ENCODE data around the gene SOX12. TPM values are rescaled to one million over a fixed set of nuclear protein-coding genes. Genes with fewer than 3 reads are reported as not detected.
"Not testable (repeated sequence)": the region's sequence is repeated elsewhere in the genome, so short reads cannot be mapped to it uniquely, and the experiment has no call there.

Gene SOX12
- total RNA-seq, 2 experiments from 2014 or later, result 12.8 to 13.0 TPM

- DNase-seq (no peak), ATAC-seq (no peak)
- Mint-ChIP-seq H3K27me3 (peaks cover 1% of the 10 kb centered on the region), H3K4me1 (ENCODE audit: low read depth) (peaks cover 21% of the 10 kb centered on the region), H3K9me3 (no peaks in the 10 kb centered on the region), H3K4me3 (no peak overlapping the region), H3K27ac (no peak overlapping the region), H3K36me3 (ENCODE audit: low read depth) (no peaks in the 10 kb centered on the region)
- no peak for TF ChIP-seq CTCF (IDR thresholded peaks at IDR 0.05)
- POLR2A ChIA-PET, result interaction anchor here (1.0 to 1.3 kb wide), 3 partner anchors 9 to 60 kb away, joined by 3 read pairs; no protein-coding TSS in a partner anchor
- CTCF ChIA-PET, result interaction anchor here (1.0 kb wide), 2 partner anchors 18 to 58 kb away, joined by 3 to 7 read pairs; no protein-coding TSS in a partner anchor
- intact Hi-C loops (cut with micrococcal nuclease), result no loop called here
These were observed 48.0 kb downstream of the SOX12 start for GRCh38 chr20:373171-373890.

- Mint-ChIP-seq H3K4me3 (no peak overlapping the region), H3K27me3 (no peaks in the 10 kb centered on the region), H3K36me3 (ENCODE audit: low read depth) (no peaks in the 10 kb centered on the region), H3K4me1 (ENCODE audit: low read depth) (peaks cover 25% of the 10 kb centered on the region), H3K27ac (no peak overlapping the region), H3K9me3 (no peaks in the 10 kb centered on the region)
- ChIA-PET POLR2A (no interaction called here), CTCF (no interaction called here)
- no peak for DNase-seq
- no peak for ATAC-seq
- intact Hi-C loops (cut with micrococcal nuclease), result no loop called here
- no peak for TF ChIP-seq CTCF (IDR thresholded peaks at IDR 0.05)
These were observed 50.0 kb downstream of the SOX12 start for GRCh38 chr20:375265-375889.

- Mint-ChIP-seq H3K27me3 (no peaks in the 10 kb centered on the region), H3K4me1 (ENCODE audit: low read depth) (peaks cover 25% of the 10 kb centered on the region), H3K9me3 (no peaks in the 10 kb centered on the region), H3K4me3 (no peak overlapping the region), H3K36me3 (ENCODE audit: low read depth) (no peaks in the 10 kb centered on the region), H3K27ac (no peak overlapping the region)
- DNase-seq (no peak), ATAC-seq (no peak)
- intact Hi-C loops (cut with micrococcal nuclease), result no loop called here
- no peak for TF ChIP-seq CTCF (IDR thresholded peaks at IDR 0.05)
- POLR2A ChIA-PET, result no interaction called here
- CTCF ChIA-PET, result no interaction called here
These were observed 50.7 kb downstream of the SOX12 start for GRCh38 chr20:376089-376488.

- no peaks in the 10 kb centered on the region for H3K9me3 Mint-ChIP-seq
- no peaks in the 10 kb centered on the region for H3K27me3 Mint-ChIP-seq
- DNase-seq, result no peak
- H3K36me3 Mint-ChIP-seq (ENCODE audit: low read depth), result no peaks in the 10 kb centered on the region
- intact Hi-C loops (cut with micrococcal nuclease), result no loop called here
- TF ChIP-seq CTCF (IDR thresholded peaks at IDR 0.05), result no peak
- ATAC-seq, result no peak
- H3K27ac Mint-ChIP-seq, result no peak overlapping the region
- peaks cover 23% of the 10 kb centered on the region for H3K4me1 Mint-ChIP-seq (ENCODE audit: low read depth)
- H3K4me3 Mint-ChIP-seq, result no peak overlapping the region
- ChIA-PET CTCF (no interaction called here), POLR2A (interaction anchor here (1.7 kb wide), 1 partner anchor 14 kb away, joined by 5 read pairs; no protein-coding TSS in a partner anchor)
These were observed 51.4 kb downstream of the SOX12 start for GRCh38 chr20:376750-377149.

- intact Hi-C loops (cut with micrococcal nuclease), result not testable (repeated sequence)
- peaks cover 23% of the 10 kb centered on the region for H3K4me1 Mint-ChIP-seq (ENCODE audit: low read depth)
- CTCF ChIA-PET, result interaction anchor here (1.4 kb wide), 1 partner anchor 61 kb away, joined by 3 read pairs; no protein-coding TSS in a partner anchor
These were observed 52.2 kb downstream of the SOX12 start for GRCh38 chr20:377578-377977.

More at GRCh38 chr20:377578-377977, 52.2 kb downstream of the SOX12 start:
- DNase-seq; H3K27me3 Mint-ChIP-seq; H3K4me3 Mint-ChIP-seq; H3K9me3 Mint-ChIP-seq; ATAC-seq; H3K36me3 Mint-ChIP-seq (ENCODE audit: low read depth); H3K27ac Mint-ChIP-seq: not testable (repeated sequence)
- POLR2A ChIA-PET, result interaction anchor here (1.7 kb wide), 1 partner anchor 15 kb away, joined by 5 read pairs; no protein-coding TSS in a partner anchor
